Measurements from ENCODE around the gene NOTCH2. TPM values are rescaled to one million over a fixed set of nuclear protein-coding genes. Genes with fewer than 3 reads are reported as not detected.

NOTCH2 gene
- total RNA-seq, 6 experiments from 2014 or later: 122 to 147 (median 134) TPM

DNA sequence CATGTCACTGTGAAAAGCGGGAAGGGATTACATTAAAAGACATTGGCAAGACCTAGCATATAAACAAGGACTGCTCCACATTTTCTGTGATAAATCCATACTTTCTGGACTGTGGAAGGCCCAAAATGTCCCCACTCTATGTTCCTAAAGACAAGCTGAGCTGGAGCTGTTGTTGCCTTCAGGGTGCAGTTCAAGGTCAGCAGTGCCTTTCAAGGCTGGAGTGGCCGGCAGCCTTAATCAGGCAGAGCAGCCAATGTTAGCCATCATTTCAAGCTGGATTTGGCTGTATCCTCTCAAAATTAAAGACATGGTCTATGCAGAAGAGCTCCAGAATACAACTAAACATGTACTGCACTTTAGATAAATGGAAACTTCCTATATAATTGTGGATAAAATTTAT, 102.8 kb downstream of the NOTCH2 start:
- Mint-ChIP-seq H3K27ac (no peak overlapping the region; the same call in 1 of the 2 replicates), H3K36me3 (ENCODE audit: low read depth) (peaks cover 51% of the 10 kb centered on the region)
- DNase-seq: no peak

DNA sequence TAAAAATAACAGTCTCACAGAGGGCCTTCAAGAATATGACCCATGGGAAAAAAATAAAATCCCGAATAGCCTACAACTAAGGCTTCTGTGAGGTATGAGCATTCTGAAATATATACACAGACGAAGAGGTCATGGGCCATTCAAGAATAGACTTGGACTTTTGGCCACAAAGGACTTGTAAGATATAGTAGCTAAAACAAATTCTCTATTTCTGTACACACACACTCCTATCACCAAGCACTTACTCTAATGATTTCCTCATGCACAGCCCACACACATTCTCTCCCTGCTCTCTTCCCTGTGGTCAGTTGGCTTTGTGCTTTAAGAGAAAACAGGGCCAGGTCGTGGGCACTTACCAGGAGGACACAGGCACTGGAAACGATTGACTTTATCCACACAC, 103.4 kb downstream of the NOTCH2 start:
- H3K9me3 Mint-ChIP-seq: no peaks in the 10 kb centered on the region
- H3K4me1 Mint-ChIP-seq (ENCODE audit: low read depth): peaks cover 50% of the 10 kb centered on the region
- H3K4me3 Mint-ChIP-seq: no peak overlapping the region
- H3K27me3 Mint-ChIP-seq (ENCODE audit: insufficient read depth): peaks cover 2% of the 10 kb centered on the region
- no peak for DNase-seq
- TF ChIP-seq CTCF (IDR thresholded peaks at IDR 0.05): no peak
- peak overlapping the region; percentile 67 for H3K27ac Mint-ChIP-seq
- H3K36me3 Mint-ChIP-seq (ENCODE audit: low read depth): peaks cover 44% of the 10 kb centered on the region

More for the DNA sequence above, 102.8 kb downstream of the NOTCH2 start:
- H3K4me1 Mint-ChIP-seq (ENCODE audit: low read depth): peaks cover 46% of the 10 kb centered on the region
- no peaks in the 10 kb centered on the region for H3K9me3 Mint-ChIP-seq
- peaks cover 2% of the 10 kb centered on the region for H3K27me3 Mint-ChIP-seq (ENCODE audit: insufficient read depth)
- H3K4me3 Mint-ChIP-seq: no peak overlapping the region
- no peak for TF ChIP-seq CTCF (IDR thresholded peaks at IDR 0.05)

GRCh38 chr1:119964673-119965363, 104.6 kb downstream of the NOTCH2 start:
- DNase-seq: no peak
- Mint-ChIP-seq H3K9me3 (no peaks in the 10 kb centered on the region), H3K36me3 (ENCODE audit: low read depth) (peaks cover 42% of the 10 kb centered on the region), H3K27ac (peak overlapping the region; percentile 67), H3K27me3 (ENCODE audit: insufficient read depth) (peaks cover 2% of the 10 kb centered on the region), H3K4me3 (no peak overlapping the region), H3K4me1 (ENCODE audit: low read depth) (peaks cover 62% of the 10 kb centered on the region)
- TF ChIP-seq CTCF (IDR thresholded peaks at IDR 0.05): no peak

- Mint-ChIP-seq H3K4me1 (ENCODE audit: low read depth) (peaks cover 70% of the 10 kb centered on the region), H3K36me3 (ENCODE audit: low read depth) (peaks cover 44% of the 10 kb centered on the region), H3K4me3 (no peak overlapping the region), H3K27ac (no peak overlapping the region), H3K9me3 (no peaks in the 10 kb centered on the region), H3K27me3 (ENCODE audit: insufficient read depth) (no peaks in the 10 kb centered on the region; the same call in 1 of the 2 replicates)
- DNase-seq: no peak
- TF ChIP-seq CTCF (IDR thresholded peaks at IDR 0.05): no peak
Measured at GRCh38 chr1:119962296-119962968, 107.0 kb downstream of the NOTCH2 start.

GRCh38 chr1:119960501-119960900, 109.0 kb downstream of the NOTCH2 start:
- Mint-ChIP-seq H3K4me3 (peak overlapping the region; percentile 33; the same call in 1 of the 2 replicates), H3K9me3 (no peaks in the 10 kb centered on the region), H3K27ac (peak overlapping the region; percentile 45), H3K27me3 (ENCODE audit: insufficient read depth) (no peaks in the 10 kb centered on the region; the same call in 1 of the 2 replicates), H3K36me3 (ENCODE audit: low read depth) (peaks cover 34% of the 10 kb centered on the region), H3K4me1 (ENCODE audit: low read depth) (peaks cover 60% of the 10 kb centered on the region)
- no peak for DNase-seq
- no peak for TF ChIP-seq CTCF (IDR thresholded peaks at IDR 0.05)

All from HFFc6 (cell line).